HUES64 (cell line): ENCODE measurements around the gene OXLD1.
A peak's percentile ranks its signal among the peaks of the same experiment; 100 is the strongest.

Experiments
- H3K27ac ChIP-seq: 2 replicates; pipeline ENCODE4 v1.7.0; 2013; ENCODE audit warnings: low read depth, low read length, inconsistent platforms
- H3K27me3 ChIP-seq: 2 replicates; pipeline ENCODE4 v1.6.1; 2013; ENCODE audit warnings: mild to moderate bottlenecking, low read length; ENCODE audit not compliant: insufficient read depth
- H3K36me3 ChIP-seq: 2 replicates; pipeline ENCODE4 v1.6.1; 2013; ENCODE audit warnings: mild to moderate bottlenecking, low read length; ENCODE audit not compliant: insufficient read depth
- H3K4me1 ChIP-seq: 2 replicates; pipeline ENCODE4 v1.6.1; 2013; ENCODE audit warnings: mild to moderate bottlenecking, low read length, moderate library complexity; ENCODE audit not compliant: insufficient read depth
- H3K4me3 ChIP-seq: 2 replicates; pipeline ENCODE4 v1.5.1; 2013; ENCODE audit warnings: mild to moderate bottlenecking, low read length, moderate library complexity
- H3K9ac ChIP-seq: 2 replicates; pipeline ENCODE4 v1.6.1; 2013; ENCODE audit warnings: mild to moderate bottlenecking, low read depth, low read length
- H3K9me3 ChIP-seq: 2 replicates; pipeline ENCODE4 v1.6.1; 2013; ENCODE audit warnings: low read depth, low read length; ENCODE audit not compliant: insufficient read depth
- WGBS: fragments of 150-250, 120-280 bp; methylation state at CpG from one replicate; pipeline ENCODE4 v1.1.7; 2013; ENCODE audit warnings: missing lambda C conversion rate; 5-methylcytosine and 5-hydroxymethylcytosine counted together

The OXLD1 gene

DNA sequence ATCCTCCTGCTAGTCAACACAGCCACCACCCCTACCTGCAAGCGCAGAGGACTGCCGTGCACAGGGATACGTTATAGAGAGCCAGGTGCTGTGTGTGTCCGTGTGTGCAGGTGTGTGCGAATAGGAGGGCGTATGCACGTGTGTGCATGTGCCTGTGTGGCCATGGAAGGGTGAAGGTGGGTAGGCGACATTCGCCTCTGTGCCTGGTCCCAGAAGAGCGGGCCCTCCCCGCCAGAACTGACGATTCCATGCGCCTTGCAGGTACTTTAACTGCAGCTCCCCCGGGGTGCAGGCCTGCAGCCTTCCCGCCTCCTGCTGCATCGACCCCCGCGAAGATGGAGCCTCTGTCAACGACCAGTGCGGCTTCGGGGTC lies 18.8 kb downstream of the OXLD1 start:
- H3K36me3 ChIP-seq: no peaks in the 10 kb centered on the region
- no peak overlapping the region for H3K27ac ChIP-seq
- no peak overlapping the region for H3K9ac ChIP-seq
- H3K9me3 ChIP-seq: no peaks in the 10 kb centered on the region; the same call in none of the 2 replicates
- H3K27me3 ChIP-seq: peaks cover 32% of the 10 kb centered on the region
- H3K4me3 ChIP-seq: peak overlapping the region; percentile 38
- no peaks in the 10 kb centered on the region for H3K4me1 ChIP-seq
- 31% methylated on average over 21 of the region's 21 CpGs for WGBS

DNA sequence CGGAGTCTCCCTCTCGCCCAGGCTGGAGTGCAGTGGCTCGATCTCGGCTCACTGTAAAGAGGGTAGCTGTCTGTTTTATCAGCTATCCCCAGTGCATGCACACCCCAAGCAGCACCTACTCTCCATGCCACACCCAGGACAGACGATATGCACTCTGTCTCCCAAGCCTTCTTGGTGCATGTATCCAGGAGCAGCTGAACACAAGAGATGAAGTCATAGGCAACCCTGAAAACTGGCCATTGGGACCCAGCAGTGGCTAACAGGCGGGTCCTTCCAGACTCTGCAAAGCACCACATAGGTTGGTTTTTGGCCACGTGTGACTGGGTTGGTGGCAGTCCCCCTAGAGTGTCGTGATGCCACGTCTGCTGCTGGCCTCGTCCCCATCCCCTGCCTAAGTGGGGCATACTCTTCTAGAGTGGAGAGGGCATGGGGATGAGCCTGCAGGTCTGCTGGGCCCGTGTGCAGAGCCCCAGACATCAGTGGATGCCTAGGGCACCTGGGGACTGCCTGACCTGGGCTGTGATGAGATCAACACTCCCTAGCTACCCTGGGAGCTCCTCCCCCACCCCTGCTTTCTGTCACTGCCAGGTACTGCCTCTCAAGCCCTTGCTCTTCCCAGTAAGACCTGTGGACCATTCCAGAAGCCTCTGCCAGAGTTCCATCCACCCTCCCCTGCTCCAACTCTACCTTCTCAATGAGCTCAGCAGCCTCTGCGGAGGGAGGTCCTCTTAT lies 19.4 kb downstream of the OXLD1 start:
- no peak overlapping the region for H3K27ac ChIP-seq
- peaks cover 32% of the 10 kb centered on the region for H3K27me3 ChIP-seq
- H3K9ac ChIP-seq: no peak overlapping the region
- no peaks in the 10 kb centered on the region for H3K36me3 ChIP-seq
- H3K4me1 ChIP-seq: no peaks in the 10 kb centered on the region
- H3K9me3 ChIP-seq: no peaks in the 10 kb centered on the region; the same call in none of the 2 replicates
- H3K4me3 ChIP-seq: peak overlapping the region; percentile 38; the same call in 1 of the 2 replicates
- 80% methylated on average over 12 of the region's 12 CpGs for WGBS

DNA sequence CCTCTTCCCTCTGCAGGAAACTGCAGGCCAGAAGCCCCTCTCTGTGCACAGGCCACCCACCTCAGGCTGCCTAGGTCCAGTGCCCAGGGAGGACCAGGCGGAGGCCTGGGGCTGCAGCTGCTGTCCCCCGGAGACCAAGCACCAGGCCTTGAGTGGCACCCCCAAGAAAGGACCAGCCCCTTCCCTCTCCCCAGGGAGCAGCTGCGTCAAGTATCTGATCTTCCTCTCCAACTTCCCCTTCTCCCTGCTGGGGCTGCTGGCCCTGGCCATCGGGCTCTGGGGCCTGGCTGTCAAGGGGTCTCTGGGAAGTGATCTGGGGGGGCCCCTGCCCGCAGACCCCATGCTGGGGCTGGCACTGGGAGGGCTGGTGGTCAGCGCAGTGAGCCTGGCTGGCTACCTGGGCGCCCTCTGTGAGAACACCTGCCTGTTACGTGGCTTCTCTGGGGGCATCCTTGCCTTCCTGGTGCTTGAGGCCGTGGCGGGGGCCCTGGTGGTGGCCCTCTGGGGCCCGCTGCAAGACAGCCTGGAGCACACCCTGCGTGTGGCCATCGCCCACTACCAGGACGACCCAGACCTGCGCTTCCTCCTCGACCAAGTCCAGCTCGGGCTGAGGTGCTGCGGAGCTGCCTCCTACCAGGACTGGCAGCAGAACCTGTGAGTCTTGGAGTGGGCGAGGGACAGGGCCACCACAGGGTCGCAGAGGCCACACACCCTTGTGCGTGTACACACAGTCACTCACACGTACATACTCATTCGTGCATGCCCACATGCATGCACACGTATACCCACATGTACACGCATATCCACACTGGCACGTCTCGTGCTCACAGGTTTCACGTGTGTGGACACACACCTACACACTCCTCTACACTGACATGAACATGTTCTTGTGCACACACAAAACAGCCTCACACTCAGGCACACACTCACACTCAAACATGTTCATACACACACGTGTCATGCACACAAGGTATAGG lies 21.1 kb downstream of the OXLD1 start:
- Histone ChIP-seq H3K27me3 (peaks cover 32% of the 10 kb centered on the region), H3K36me3 (no peaks in the 10 kb centered on the region), H3K9me3 (no peaks in the 10 kb centered on the region; the same call in none of the 2 replicates), H3K27ac (no peak overlapping the region), H3K4me3 (no peak overlapping the region), H3K4me1 (no peaks in the 10 kb centered on the region), H3K9ac (no peak overlapping the region)
- WGBS: 89% methylated on average over 29 of the region's 29 CpGs

DNA sequence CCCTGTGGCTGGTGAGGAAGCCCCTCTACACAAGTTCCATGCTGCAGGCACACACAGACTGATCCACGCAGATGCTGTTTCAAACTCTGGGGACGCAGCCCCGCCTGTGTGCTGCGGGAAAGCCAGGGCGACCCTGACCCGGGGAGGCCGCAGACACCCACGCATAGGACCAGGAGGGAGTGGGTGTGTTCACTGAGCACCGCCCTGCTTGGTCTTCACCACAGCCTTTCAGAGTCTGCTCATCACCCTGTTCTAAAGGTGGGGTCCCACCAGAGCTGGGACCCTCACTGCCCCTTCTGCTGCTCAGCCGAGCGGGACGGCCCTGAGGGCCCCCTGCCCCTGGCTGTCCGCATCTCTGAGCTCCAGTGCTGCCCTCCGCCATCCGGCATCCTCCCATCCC lies 21.9 kb downstream of the OXLD1 start:
- Histone ChIP-seq H3K27ac (no peak overlapping the region), H3K36me3 (no peaks in the 10 kb centered on the region), H3K4me3 (no peak overlapping the region), H3K9ac (no peak overlapping the region), H3K4me1 (no peaks in the 10 kb centered on the region), H3K27me3 (peaks cover 28% of the 10 kb centered on the region), H3K9me3 (no peaks in the 10 kb centered on the region; the same call in none of the 2 replicates)
- 94% methylated on average over 15 of the region's 15 CpGs for WGBS

DNA sequence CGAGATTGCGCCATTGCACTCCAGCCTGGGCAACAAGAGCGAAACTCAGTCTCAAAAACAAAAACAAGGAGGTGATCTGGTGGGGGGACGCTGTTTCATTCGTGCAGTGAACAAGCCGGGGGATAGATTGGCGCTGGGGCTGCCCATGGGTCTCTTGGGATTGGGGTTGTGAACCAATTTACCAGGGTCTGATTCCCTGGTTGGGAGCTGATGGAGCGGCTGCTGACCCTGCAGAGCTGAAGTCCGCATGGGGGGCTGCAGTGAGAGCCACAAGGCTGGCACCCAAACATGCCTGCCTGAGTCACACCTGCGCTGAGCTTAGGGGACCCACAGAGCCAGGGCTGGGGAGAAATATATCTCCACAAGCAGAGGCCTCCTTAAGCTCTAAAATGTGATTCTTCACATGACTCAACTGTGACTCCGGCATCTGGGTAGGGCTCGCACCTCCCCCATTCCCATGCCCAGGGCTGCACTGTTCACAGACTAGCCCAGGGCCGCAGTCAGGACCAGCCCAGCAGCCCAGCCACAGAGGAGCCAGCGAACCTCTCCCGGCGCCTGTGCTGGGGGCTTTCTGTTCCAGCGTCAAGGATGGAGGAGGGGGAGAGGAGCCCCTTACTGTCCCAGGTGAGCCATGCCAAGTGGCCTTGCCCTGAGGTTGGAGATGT lies 24.4 kb downstream of the OXLD1 start:
- WGBS: 87% methylated on average over 14 of the region's 17 CpGs
- Histone ChIP-seq H3K36me3 (no peaks in the 10 kb centered on the region), H3K27me3 (peaks cover 3% of the 10 kb centered on the region), H3K9ac (no peak overlapping the region), H3K27ac (no peak overlapping the region), H3K4me3 (no peak overlapping the region), H3K4me1 (no peaks in the 10 kb centered on the region), H3K9me3 (no peaks in the 10 kb centered on the region)

DNA sequence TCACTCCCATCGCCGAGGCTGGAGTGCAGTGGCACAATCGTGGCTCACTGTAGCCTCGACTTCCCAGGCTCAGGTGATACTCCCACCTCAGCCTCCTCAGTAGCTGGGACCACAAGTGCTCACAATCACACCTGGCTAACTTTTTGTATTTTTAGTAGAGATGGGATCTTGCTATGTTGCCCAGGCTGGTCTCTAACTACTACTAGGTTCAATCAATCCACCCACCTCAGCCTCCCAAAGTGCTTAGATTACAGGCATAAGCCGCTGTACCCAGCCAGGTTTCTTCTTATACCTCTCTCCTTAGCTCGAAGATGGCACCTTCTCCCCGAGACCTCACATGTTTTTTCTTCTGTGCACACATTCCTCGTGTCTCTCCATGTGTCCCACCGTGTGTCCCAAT lies 26.4 kb downstream of the OXLD1 start:
- no peak overlapping the region for H3K9ac ChIP-seq
- 92% methylated on average over 9 of the region's 9 CpGs for WGBS
- no peaks in the 10 kb centered on the region for H3K27me3 ChIP-seq
- H3K4me1 ChIP-seq: no peaks in the 10 kb centered on the region
- H3K36me3 ChIP-seq: no peaks in the 10 kb centered on the region
- no peak overlapping the region for H3K4me3 ChIP-seq
- H3K27ac ChIP-seq: no peak overlapping the region
- H3K9me3 ChIP-seq: no peaks in the 10 kb centered on the region

DNA sequence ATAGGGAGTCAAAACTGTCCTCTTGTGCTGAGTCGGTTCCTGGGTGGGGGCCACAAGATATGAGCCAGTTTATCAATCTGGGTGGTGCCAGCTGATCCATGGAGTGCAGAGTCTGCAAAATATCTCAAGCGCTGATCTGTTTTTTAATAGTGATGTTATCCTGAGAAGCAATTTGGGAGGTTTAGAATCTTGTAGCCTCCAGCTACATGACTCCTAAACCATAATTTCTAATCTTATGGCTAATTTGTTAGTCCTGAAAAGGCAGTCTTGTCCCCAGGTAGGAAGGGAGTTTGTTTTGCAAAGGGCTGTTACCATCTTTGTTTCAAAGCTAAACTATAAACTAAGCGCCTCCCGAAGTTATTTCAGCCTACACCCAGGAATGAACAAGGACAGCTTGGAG lies 27.7 kb downstream of the OXLD1 start:
- Histone ChIP-seq H3K4me1 (no peaks in the 10 kb centered on the region), H3K9me3 (no peaks in the 10 kb centered on the region), H3K27me3 (no peaks in the 10 kb centered on the region), H3K4me3 (no peak overlapping the region), H3K27ac (no peak overlapping the region), H3K36me3 (no peaks in the 10 kb centered on the region), H3K9ac (no peak overlapping the region)
- 95% methylated on average over 2 of the region's 4 CpGs for WGBS

DNA sequence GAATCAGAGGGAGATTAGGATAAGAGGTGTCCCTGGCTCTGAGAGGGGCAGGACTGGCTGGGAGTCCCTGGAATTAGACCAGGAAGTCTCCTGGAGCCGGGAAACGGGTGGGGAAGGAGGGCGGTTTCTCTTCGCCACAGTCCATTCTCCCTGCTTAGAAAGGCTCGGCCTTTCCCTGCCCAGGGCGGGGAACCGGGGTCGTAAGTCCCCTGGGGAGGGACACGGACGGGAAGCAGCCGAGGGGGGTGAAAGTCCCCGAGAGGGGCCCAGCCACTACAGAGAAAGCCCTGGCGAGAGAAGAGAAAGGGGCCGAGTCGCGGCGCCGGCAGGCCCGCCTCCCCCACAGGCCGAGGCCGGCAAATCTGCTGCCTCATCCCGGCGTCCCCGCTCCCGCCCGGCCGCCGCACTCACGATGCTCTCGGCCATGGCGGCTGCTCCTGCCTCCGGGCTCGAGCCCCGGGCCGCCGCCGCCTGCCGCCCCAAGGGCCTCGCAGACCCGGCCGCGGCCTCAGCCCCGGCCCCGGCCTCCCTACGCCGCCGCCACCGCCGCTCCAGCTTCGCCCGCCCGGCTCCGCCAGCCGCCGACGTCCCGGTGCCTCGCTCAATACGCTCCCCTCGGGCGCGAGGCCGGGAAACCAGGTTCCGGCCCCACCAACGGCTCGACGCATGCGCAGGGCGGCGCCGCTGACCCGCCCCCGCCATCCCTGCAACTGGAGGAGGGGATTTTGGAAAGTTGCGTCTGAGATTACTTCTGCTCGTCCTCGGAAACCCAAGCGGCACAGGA lies 29.7 kb downstream of the OXLD1 start, which contains the start of the genes NPLOC4 and TSPAN10:
Gene NPLOC4 (minus strand): TSS at position 608 of the 784 bp plus-strand sequence. CDS start 182 bp downstream, at position 426.
Gene TSPAN10 (plus strand): TSS at position 692 of the 784 bp plus-strand sequence. CDS start 5,217 bp downstream, outside the sequence.
- no peaks in the 10 kb centered on the region for H3K4me1 ChIP-seq
- peak within 1 kb of the TSS; percentile 82 for H3K27ac ChIP-seq
- WGBS: under 1% methylated on average over 77 of the region's 77 CpGs
- no peaks in the 10 kb centered on the region for H3K36me3 ChIP-seq
- H3K9ac ChIP-seq: peak within 1 kb of the TSS; percentile 95
- no peaks in the 10 kb centered on the region for H3K9me3 ChIP-seq
- H3K27me3 ChIP-seq: no peaks in the 10 kb centered on the region
- peak within 1 kb of the TSS; percentile 79 for H3K4me3 ChIP-seq

DNA sequence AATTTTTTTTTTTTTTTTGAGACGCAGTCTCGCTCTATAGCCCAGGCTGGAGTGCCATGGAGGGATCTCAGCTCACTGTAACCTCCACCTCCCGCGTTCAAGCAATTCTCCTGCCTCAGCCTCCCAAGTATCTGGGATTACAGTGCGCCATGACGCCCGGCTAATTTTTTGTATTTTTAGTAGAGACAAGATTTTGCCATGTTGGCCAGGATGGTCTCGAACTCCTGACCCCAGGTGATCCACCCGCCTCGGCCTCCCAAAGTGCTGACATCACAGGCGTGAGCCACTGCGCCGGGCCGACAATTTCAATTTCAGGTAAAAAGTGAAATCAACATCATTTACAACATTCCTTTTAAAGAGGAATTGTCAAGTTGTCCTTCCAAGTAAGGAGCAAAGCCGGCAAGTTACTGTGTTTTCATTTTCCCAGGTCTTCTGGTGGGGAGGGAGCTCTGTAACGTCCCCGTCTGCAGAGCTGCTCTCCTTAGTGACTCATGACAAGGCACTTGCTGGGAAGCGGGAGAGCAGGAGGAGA lies 30.4 kb downstream of the OXLD1 start:
- WGBS: 34% methylated on average over 18 of the region's 18 CpGs

DNA sequence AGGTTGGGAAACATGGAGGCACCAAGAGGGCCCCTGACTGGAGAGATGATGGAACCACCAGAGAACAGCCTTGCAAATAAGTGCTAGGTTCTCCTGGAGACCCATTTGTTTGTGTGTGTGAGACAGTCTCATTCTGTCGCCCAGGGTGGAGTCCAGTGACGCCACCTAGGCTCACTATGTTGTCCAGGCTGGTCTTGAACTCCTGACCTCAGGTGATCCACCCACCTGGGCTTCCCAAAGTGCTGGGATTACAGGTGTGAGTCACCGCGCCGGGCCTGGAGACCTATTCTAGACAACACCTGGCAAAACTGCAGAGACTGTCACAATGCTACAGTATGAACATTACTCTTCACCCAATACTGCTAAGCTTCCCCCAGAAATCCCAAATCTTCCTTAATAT lies 31.0 kb downstream of the OXLD1 start:
- Histone ChIP-seq H3K4me1 (no peaks in the 10 kb centered on the region), H3K36me3 (0 out of 2 replicates have a peak, but pooled peaks cover 2% of the 10 kb centered on the region), H3K4me3 (peak overlapping the region; percentile 79), H3K9ac (no peak overlapping the region), H3K27ac (no peak overlapping the region), H3K9me3 (no peaks in the 10 kb centered on the region), H3K27me3 (no peaks in the 10 kb centered on the region)
- WGBS: 91% methylated on average over 5 of the region's 5 CpGs

More for the DNA sequence above, 30.4 kb downstream of the OXLD1 start:
- H3K27me3 ChIP-seq: no peaks in the 10 kb centered on the region
- peak overlapping the region; percentile 82 for H3K27ac ChIP-seq
- no peaks in the 10 kb centered on the region for H3K9me3 ChIP-seq
- H3K36me3 ChIP-seq: no peaks in the 10 kb centered on the region
- no peaks in the 10 kb centered on the region for H3K4me1 ChIP-seq
- H3K4me3 ChIP-seq: peak overlapping the region; percentile 79
- peak overlapping the region; percentile 95 for H3K9ac ChIP-seq
